Measurements from ENCODE around the gene TRIO.

The TRIO gene

DNA sequence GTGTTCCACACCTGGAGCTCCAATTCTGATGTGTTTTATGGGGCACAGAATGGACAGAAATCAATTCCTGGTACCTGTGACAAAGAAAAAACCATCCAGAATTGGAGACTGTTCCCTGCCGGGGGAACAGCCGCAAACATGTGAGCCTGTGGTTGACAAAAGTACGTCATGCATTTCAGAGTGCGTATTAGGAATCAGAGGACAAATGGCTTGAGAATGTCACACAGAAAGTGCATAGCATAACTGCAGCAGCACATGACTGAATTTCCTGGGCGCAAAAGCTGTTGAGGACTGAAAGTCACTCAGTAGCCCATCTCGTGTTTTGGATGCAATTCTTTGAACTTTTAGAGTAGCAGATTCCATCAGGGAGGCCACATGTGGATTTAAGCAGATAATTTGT lies 85.1 kb downstream of the TRIO start:
- TF ChIP-seq TAF1 (IDR thresholded peaks at IDR 0.05; ENCODE audit: borderline replicate concordance, insufficient read depth, low read length) (no peak), FOXP2 (optimal IDR thresholded peaks at IDR 0.05; ENCODE audit: borderline replicate concordance, extremely low read depth, extremely low read length, insufficient read depth) (no peak), SIN3A (IDR thresholded peaks at IDR 0.05; ENCODE audit: borderline replicate concordance, insufficient read depth, low read length) (no peak), REST (IDR thresholded peaks at IDR 0.05; ENCODE audit: insufficient read depth in 1 of 2, low read depth in 2 of 2, low read length in 2 of 2) (no peak), POLR2AphosphoS5 (IDR thresholded peaks at IDR 0.05; ENCODE audit: low read depth, low read length) (no peak)

DNA sequence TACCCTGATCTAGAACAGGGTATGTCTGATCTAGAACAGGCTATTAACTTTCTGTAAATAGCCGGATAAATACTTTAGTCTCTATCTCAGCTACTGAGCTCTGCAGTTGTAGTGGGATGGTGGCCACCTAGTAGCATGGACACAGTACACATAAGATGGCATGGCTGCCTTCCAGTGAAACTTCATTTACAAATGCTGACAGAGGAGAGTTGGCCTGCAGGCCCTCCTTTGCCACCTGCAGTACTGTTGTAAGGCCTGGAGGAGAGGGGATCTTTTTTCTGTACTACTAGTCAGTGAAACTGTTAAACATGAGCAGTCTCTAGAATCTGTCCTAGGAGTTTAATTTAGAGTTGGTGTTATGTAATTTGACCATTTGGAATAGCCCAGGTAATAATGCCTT lies 86.0 kb downstream of the TRIO start:
- TF ChIP-seq TAF1 (IDR thresholded peaks at IDR 0.05; ENCODE audit: borderline replicate concordance, insufficient read depth, low read length) (no peak), FOXP2 (optimal IDR thresholded peaks at IDR 0.05; ENCODE audit: borderline replicate concordance, extremely low read depth, extremely low read length, insufficient read depth) (no peak), POLR2AphosphoS5 (IDR thresholded peaks at IDR 0.05; ENCODE audit: low read depth, low read length) (no peak), REST (IDR thresholded peaks at IDR 0.05; ENCODE audit: insufficient read depth in 1 of 2, low read depth in 2 of 2, low read length in 2 of 2) (no peak), SIN3A (IDR thresholded peaks at IDR 0.05; ENCODE audit: borderline replicate concordance, insufficient read depth, low read length) (no peak)

DNA sequence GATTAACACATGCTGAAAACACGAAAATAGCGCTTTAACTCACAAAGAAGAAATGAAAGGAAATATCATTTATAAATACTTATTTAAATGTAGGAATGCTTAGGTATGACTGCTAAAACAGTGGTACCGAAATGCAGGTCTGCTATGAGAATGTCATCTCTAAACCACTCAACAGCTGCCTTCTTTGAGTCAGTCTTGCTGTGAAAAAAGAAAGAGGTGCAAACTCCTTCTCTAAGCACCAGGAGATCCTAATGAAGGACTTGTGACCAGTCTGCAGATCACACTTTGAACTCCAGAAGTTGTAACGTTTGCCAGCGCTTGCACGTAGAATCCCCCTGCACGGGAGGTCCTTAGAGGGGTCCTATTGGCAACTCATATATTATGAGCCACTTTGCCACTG lies 86.6 kb downstream of the TRIO start:
- TF ChIP-seq POLR2AphosphoS5 (IDR thresholded peaks at IDR 0.05; ENCODE audit: low read depth, low read length) (no peak), SIN3A (IDR thresholded peaks at IDR 0.05; ENCODE audit: borderline replicate concordance, insufficient read depth, low read length) (no peak), FOXP2 (optimal IDR thresholded peaks at IDR 0.05; ENCODE audit: borderline replicate concordance, extremely low read depth, extremely low read length, insufficient read depth) (no peak), TAF1 (IDR thresholded peaks at IDR 0.05; ENCODE audit: borderline replicate concordance, insufficient read depth, low read length) (no peak), REST (IDR thresholded peaks at IDR 0.05; ENCODE audit: insufficient read depth in 1 of 2, low read depth in 2 of 2, low read length in 2 of 2) (no peak)

GRCh38 chr5:14231156-14231555 lies 88.0 kb downstream of the TRIO start:
- TF ChIP-seq SIN3A (IDR thresholded peaks at IDR 0.05; ENCODE audit: borderline replicate concordance, insufficient read depth, low read length) = no peak
- TF ChIP-seq TAF1 (IDR thresholded peaks at IDR 0.05; ENCODE audit: borderline replicate concordance, insufficient read depth, low read length) = no peak
- TF ChIP-seq REST (IDR thresholded peaks at IDR 0.05; ENCODE audit: insufficient read depth in 1 of 2, low read depth in 2 of 2, low read length in 2 of 2) = no peak
- TF ChIP-seq FOXP2 (optimal IDR thresholded peaks at IDR 0.05; ENCODE audit: borderline replicate concordance, extremely low read depth, extremely low read length, insufficient read depth) = no peak
- no peak for TF ChIP-seq POLR2AphosphoS5 (IDR thresholded peaks at IDR 0.05; ENCODE audit: low read depth, low read length)

- TF ChIP-seq FOXP2 (optimal IDR thresholded peaks at IDR 0.05; ENCODE audit: borderline replicate concordance, extremely low read depth, extremely low read length, insufficient read depth) (no peak), TAF1 (IDR thresholded peaks at IDR 0.05; ENCODE audit: borderline replicate concordance, insufficient read depth, low read length) (no peak), POLR2AphosphoS5 (IDR thresholded peaks at IDR 0.05; ENCODE audit: low read depth, low read length) (no peak), SIN3A (IDR thresholded peaks at IDR 0.05; ENCODE audit: borderline replicate concordance, insufficient read depth, low read length) (no peak), REST (IDR thresholded peaks at IDR 0.05; ENCODE audit: insufficient read depth in 1 of 2, low read depth in 2 of 2, low read length in 2 of 2) (no peak)
Observed at GRCh38 chr5:14231890-14232289, 88.7 kb downstream of the TRIO start.

Data from PFSK-1 (cell line).